Activated T-cell treated with anti-CD3 and anti-CD28 coated beads, Interleukin-2, amount 50 U/mL, for 4 hours (primary cell): ENCODE results near the gene GDF2. TPM values are rescaled to one million over a fixed set of nuclear protein-coding genes. Genes with fewer than 3 reads are reported as not detected.

ENCODE experiments used
- ATAC-seq, 2 donors: fragments of 200-7000 bp; cut with Tn5 transposase; one replicate each; pipeline ENCODE4 v1.10.0; 2021
- DNase-seq: peaks from one replicate; pipeline ENCODE4 v3.0.0-alpha.2; 2020
- H3K27me3 Mint-ChIP-seq: one replicate; pipeline ENCODE4 v1.8.0; 2021; ENCODE audit warnings: low read depth, mixed read lengths
- H3K36me3 Mint-ChIP-seq: one replicate; pipeline ENCODE4 v1.8.0; 2022; ENCODE audit warnings: mixed read lengths; ENCODE audit not compliant: insufficient read depth
- H3K4me1 Mint-ChIP-seq: one replicate; pipeline ENCODE4 v1.8.0; 2021; ENCODE audit warnings: low read depth, mixed read lengths
- H3K4me3 Mint-ChIP-seq: one replicate; pipeline ENCODE4 v1.8.0; 2021; ENCODE audit warnings: mild to moderate bottlenecking, moderate library complexity, mixed read lengths
- H3K9me3 Mint-ChIP-seq: one replicate; pipeline ENCODE4 v1.8.0; 2021; ENCODE audit warnings: mixed read lengths
- total RNA-seq, 3 donors: library from RNA; stranded (reverse); gene quantifications; one replicate each; pipeline ENCODE4 v1.2.1, GENCODE V29; 2021

The GDF2 gene
- total RNA-seq, 3 donors from 2014 or later, result not detected

GRCh38 chr10:47339186-47339735, 17.0 kb downstream of the GDF2 start:
- Mint-ChIP-seq H3K4me1 (no peaks in the 10 kb centered on the region), H3K9me3 (no peaks in the 10 kb centered on the region), H3K36me3 (no peaks in the 10 kb centered on the region), H3K4me3 (no peak overlapping the region), H3K27me3 (peaks cover 11% of the 10 kb centered on the region)
- DNase-seq (no peak), ATAC-seq (no peak)

- Mint-ChIP-seq H3K27me3 (peaks cover 11% of the 10 kb centered on the region), H3K9me3 (no peaks in the 10 kb centered on the region), H3K4me1 (no peaks in the 10 kb centered on the region), H3K36me3 (no peaks in the 10 kb centered on the region), H3K4me3 (no peak overlapping the region)
- ATAC-seq (no peak), DNase-seq (no peak)
Measured at GRCh38 chr10:47339759-47340607, 17.7 kb downstream of the GDF2 start.

DNA sequence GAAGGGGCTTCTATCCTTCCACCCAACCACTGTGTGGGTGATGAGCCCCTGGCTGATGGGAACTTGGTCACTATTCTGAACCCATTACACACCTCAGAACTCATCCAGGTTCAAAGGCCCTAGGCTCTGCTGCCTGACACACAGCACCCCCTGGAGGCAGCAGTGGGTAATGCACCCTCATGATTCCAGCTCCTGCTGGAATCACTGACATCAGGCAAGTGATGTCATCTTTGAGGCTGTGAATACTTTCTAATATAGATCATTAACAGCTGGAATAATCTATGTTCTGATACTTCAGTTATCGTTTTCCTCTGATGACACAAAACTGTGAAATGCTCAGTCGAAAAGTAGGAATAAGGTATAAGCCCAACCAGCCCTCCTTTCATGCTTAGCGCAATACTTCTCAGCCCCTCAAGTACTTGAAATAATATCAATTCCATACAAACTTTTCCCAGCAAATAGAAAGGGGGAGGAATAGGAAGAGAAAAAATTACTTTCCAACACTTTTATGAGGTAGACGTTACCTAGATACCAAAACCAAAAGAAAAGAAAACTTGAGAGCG, 18.4 kb downstream of the GDF2 start:
- H3K9me3 Mint-ChIP-seq, result no peaks in the 10 kb centered on the region
- peak; percentile 73 for DNase-seq
- ATAC-seq, result peak; percentile 55 to 66

DNA sequence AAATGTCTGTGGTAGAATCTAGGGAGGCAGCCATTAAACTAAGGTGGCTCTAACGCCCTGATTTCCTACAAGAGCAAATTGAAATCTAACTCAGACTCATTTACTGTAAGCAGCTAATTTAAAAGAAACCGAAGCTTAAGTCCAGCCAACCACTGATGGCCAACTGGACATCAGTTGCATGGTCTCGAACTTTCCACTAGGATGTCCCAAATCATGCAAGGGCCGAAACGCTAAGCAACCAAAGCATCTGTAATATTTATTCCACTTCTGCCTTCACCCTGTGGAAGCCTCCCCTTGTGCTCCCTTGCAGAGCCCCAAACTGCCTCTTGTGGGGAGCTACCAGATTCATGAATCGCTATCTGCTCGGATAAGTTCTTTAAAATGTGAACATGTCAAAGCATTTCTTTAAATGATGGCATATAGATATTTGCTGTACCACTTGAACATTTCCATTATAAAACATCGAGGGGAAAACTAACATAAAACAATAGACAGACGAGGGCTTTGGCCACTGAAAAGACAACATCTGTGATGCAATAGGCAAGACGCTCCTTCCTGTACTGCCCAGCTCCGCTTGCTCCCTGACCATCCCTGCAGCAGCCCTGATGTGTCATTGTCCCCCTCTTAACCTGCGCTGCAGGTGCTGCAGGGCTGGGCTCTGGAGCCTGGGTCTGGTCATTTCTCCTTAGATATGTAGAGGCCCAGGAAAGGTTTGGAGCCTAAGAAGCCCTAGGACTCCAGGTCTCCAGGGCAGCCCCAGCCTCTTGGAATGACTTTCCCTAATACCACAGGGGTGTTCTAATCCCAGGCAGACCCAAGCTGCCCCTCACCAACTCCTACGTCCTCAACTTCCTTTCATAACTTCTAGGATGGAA, 23.0 kb downstream of the GDF2 start:
- Mint-ChIP-seq H3K27me3 (peaks cover 4% of the 10 kb centered on the region), H3K9me3 (no peaks in the 10 kb centered on the region), H3K4me3 (no peak overlapping the region), H3K4me1 (no peaks in the 10 kb centered on the region), H3K36me3 (no peaks in the 10 kb centered on the region)
- ATAC-seq (no peak), DNase-seq (no peak)

More for the DNA sequence above, 18.4 kb downstream of the GDF2 start:
- Mint-ChIP-seq H3K4me1 (no peaks in the 10 kb centered on the region), H3K27me3 (peaks cover 7% of the 10 kb centered on the region), H3K4me3 (no peak overlapping the region), H3K36me3 (no peaks in the 10 kb centered on the region)

DNA sequence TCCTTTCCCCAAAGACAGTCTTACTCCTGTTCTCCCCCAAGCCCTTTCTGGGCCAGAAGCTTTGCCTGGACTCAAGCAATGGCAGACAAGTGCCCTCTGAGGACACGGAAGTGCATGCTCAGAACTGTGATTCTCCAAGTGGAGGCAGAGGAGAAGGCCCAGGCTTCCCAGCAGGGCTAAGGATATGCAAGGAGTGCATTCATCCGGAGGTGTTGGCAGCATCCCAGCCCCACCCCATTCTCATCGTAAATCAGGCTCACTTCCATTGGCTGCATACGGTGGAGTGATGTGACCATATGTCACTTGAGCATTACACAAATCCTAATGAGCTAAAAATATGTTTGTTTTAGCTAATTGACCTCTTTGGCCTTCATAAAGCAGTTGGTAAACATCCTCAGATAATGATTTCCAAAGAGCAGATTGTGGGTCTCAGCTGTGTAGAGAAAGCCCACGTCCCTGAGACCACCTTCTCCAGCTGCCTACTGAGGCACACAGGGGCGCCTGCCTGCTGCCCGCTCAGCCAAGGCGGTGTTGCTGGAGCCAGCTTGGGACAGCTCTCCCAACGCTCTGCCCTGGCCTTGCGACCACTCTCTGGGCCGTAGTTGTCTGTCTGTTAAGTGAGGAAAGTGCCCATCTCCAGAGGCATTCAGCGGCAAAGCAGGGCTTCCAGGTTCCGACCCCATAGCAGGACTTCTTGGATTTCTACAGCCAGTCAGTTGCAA, 24.5 kb downstream of the GDF2 start:
- no peak for ATAC-seq
- Mint-ChIP-seq H3K4me3 (no peak overlapping the region), H3K9me3 (no peaks in the 10 kb centered on the region), H3K36me3 (no peaks in the 10 kb centered on the region), H3K4me1 (no peaks in the 10 kb centered on the region), H3K27me3 (no peaks in the 10 kb centered on the region)
- no peak for DNase-seq

DNA sequence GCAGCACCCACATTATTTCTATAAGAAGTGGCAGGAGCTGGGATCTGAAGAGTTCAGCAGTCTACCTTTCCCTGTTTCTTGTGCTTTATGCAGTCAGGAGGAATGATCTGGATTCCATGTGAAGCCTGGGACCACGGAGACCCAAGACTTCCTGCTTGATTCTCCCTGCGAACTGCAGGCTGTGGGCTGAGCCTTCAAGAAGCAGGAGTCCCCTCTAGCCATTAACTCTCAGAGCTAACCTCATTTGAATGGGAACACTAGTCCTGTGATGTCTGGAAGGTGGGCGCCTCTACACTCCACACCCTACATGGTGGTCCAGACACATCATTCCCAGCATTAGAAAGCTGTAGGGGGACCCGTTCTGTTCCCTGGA, 25.0 kb downstream of the GDF2 start:
- H3K9me3 Mint-ChIP-seq, result no peaks in the 10 kb centered on the region
- H3K4me3 Mint-ChIP-seq, result no peak overlapping the region
- no peaks in the 10 kb centered on the region for H3K27me3 Mint-ChIP-seq
- no peaks in the 10 kb centered on the region for H3K36me3 Mint-ChIP-seq
- H3K4me1 Mint-ChIP-seq, result no peaks in the 10 kb centered on the region
- no peak for DNase-seq
- no peak for ATAC-seq

GRCh38 chr10:47348138-47348651, 25.9 kb downstream of the GDF2 start, which contains the start of gene RBP3:
Gene RBP3, plus strand, starts transcription at chr10:47348363. Its CDS starts 122 bp downstream, at chr10:47348485.
- H3K27me3 Mint-ChIP-seq, result no peaks in the 10 kb centered on the region
- DNase-seq (no peak), ATAC-seq (no peak)
- no peak within 1 kb of the TSS for H3K4me3 Mint-ChIP-seq
- no peaks in the 10 kb centered on the region for H3K4me1 Mint-ChIP-seq
- no peaks in the 10 kb centered on the region for H3K36me3 Mint-ChIP-seq
- H3K9me3 Mint-ChIP-seq, result no peaks in the 10 kb centered on the region

DNA sequence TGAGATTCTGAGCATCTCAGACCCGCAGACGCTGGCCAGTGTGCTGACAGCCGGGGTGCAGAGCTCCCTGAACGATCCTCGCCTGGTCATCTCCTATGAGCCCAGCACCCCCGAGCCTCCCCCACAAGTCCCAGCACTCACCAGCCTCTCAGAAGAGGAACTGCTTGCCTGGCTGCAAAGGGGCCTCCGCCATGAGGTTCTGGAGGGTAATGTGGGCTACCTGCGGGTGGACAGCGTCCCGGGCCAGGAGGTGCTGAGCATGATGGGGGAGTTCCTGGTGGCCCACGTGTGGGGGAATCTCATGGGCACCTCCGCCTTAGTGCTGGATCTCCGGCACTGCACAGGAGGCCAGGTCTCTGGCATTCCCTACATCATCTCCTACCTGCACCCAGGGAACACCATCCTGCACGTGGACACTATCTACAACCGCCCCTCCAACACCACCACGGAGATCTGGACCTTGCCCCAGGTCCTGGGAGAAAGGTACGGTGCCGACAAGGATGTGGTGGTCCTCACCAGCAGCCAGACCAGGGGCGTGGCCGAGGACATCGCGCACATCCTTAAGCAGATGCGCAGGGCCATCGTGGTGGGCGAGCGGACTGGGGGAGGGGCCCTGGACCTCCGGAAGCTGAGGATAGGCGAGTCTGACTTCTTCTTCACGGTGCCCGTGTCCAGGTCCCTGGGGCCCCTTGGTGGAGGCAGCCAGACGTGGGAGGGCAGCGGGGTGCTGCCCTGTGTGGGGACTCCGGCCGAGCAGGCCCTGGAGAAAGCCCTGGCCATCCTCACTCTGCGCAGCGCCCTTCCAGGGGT, 26.6 kb downstream of the GDF2 start:
- no peaks in the 10 kb centered on the region for H3K36me3 Mint-ChIP-seq

DNA sequence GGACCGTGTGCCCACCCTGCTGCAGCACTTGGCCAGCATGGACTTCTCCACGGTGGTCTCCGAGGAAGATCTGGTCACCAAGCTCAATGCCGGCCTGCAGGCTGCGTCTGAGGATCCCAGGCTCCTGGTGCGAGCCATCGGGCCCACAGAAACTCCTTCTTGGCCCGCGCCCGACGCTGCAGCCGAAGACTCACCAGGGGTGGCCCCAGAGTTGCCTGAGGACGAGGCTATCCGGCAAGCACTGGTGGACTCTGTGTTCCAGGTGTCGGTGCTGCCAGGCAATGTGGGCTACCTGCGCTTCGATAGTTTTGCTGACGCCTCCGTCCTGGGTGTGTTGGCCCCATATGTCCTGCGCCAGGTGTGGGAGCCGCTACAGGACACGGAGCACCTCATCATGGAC, 27.3 kb downstream of the GDF2 start:
- Mint-ChIP-seq H3K9me3 (no peaks in the 10 kb centered on the region), H3K27me3 (no peaks in the 10 kb centered on the region), H3K36me3 (no peaks in the 10 kb centered on the region), H3K4me3 (no peak overlapping the region), H3K4me1 (no peaks in the 10 kb centered on the region)
- ATAC-seq, result no peak
- DNase-seq, result no peak

More for the DNA sequence above, 26.6 kb downstream of the GDF2 start:
- Mint-ChIP-seq H3K4me1 (no peaks in the 10 kb centered on the region), H3K4me3 (no peak overlapping the region), H3K27me3 (no peaks in the 10 kb centered on the region), H3K9me3 (no peaks in the 10 kb centered on the region)
- ATAC-seq, result no peak
- DNase-seq, result no peak

DNA sequence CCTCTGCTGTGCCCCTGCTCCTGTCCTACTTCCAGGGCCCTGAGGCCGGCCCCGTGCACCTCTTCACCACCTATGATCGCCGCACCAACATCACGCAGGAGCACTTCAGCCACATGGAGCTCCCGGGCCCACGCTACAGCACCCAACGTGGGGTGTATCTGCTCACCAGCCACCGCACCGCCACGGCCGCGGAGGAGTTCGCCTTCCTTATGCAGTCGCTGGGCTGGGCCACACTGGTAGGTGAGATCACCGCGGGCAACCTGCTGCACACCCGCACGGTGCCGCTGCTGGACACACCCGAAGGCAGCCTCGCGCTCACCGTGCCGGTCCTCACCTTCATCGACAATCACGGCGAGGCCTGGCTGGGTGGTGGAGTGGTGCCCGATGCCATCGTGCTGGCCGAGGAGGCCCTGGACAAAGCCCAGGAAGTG, 27.7 kb downstream of the GDF2 start:
- H3K36me3 Mint-ChIP-seq, result no peaks in the 10 kb centered on the region
- no peaks in the 10 kb centered on the region for H3K9me3 Mint-ChIP-seq
- H3K27me3 Mint-ChIP-seq, result no peaks in the 10 kb centered on the region
- H3K4me3 Mint-ChIP-seq, result no peak overlapping the region
- DNase-seq (no peak), ATAC-seq (no peak)
- no peaks in the 10 kb centered on the region for H3K4me1 Mint-ChIP-seq

DNA sequence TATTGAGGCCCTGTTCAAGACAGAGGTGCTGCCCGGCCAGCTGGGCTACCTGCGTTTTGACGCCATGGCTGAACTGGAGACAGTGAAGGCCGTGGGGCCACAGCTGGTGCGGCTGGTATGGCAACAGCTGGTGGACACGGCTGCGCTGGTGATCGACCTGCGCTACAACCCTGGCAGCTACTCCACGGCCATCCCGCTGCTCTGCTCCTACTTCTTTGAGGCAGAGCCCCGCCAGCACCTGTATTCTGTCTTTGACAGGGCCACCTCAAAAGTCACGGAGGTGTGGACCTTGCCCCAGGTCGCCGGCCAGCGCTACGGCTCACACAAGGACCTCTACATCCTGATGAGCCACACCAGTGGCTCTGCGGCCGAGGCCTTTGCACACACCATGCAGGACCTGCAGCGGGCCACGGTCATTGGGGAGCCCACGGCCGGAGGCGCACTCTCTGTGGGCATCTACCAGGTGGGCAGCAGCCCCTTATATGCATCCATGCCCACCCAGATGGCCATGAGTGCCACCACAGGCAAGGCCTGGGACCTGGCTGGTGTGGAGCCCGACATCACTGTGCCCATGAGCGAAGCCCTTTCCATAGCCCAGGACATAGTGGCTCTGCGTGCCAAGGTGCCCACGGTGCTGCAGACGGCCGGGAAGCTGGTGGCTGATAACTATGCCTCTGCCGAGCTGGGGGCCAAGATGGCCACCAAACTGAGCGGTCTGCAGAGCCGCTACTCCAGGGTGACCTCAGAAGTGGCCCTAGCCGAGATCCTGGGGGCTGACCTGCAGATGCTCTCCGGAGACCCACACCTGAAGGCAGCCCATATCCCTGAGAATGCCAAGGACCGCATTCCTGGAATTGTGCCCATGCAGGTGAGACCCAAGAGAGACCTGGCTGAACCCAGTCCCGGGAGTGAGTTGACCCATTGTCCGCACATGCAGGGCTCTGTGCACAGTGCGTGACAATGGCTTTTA, 28.7 kb downstream of the GDF2 start:
- no peak for DNase-seq
- Mint-ChIP-seq H3K4me1 (no peaks in the 10 kb centered on the region), H3K9me3 (no peaks in the 10 kb centered on the region), H3K36me3 (no peaks in the 10 kb centered on the region), H3K27me3 (no peaks in the 10 kb centered on the region), H3K4me3 (no peak overlapping the region)
- no peak for ATAC-seq
